ENCODE measurements around the gene BAG3. TPM values are rescaled to one million over a fixed set of nuclear protein-coding genes. Genes with fewer than 3 reads are reported as not detected.

The BAG3 gene
- total RNA-seq, 1 experiment from 2014 or later: 35.2 TPM

DNA sequence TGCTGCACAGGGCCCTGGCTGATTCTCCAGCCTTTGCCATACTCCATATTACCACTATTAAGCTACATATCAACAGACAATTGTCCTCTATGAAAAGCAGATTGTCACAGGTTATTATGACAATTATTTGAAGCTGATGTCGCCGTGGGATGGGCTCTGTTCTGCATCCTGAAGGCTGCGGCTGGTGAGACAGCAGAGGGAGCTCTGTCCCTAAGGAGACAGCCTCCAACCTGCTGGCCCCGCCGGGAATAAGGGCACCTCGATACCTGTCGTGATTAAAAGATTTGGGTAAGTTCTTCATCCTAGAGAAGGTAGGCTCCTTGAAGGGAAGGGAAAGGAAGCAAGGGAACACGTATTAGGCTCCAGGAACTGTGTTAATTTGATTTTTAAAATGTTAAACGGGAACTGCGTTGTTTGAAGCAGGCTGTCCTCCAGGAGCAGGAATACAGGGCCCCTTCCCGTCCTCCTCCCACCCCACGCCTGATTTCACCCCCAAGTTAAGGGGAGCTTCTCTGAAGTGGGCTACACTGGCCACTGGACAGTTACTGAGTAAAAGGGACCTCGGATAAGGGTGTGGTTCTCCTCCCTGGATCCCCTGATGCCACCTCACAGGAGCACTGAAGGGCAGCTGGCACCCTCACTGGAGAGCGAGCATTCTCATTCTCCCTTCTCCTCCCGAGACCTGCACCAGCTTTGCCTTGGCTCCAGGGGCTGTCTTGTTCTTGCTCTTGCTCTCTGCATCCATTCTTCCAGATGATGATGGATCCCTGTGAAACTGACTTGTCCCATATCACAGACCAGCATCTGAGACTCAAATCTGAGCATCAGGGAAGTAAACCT lies 42.6 kb upstream of the BAG3 start:
- Mint-ChIP-seq H3K36me3 (ENCODE audit: insufficient read depth, unreplicated experiment) (no peaks in the 10 kb centered on the region), H3K4me1 (ENCODE audit: low read depth, unreplicated experiment) (no peaks in the 10 kb centered on the region), H3K4me3 (ENCODE audit: low read depth, unreplicated experiment) (no peak overlapping the region), H3K9me3 (ENCODE audit: low read depth, unreplicated experiment) (peaks cover 3% of the 10 kb centered on the region), H3K27ac (ENCODE audit: unreplicated experiment) (no peak overlapping the region), H3K27me3 (ENCODE audit: unreplicated experiment) (no peaks in the 10 kb centered on the region)
- intact Hi-C loops (cut with micrococcal nuclease; ENCODE audit: unreplicated experiment): loop anchor here (1.0 to 5.0 kb wide), 4 partner anchors 44 to 250 kb away; partner anchors contain the start of genes BAG3 and INPP5F
- TF ChIP-seq, protein P1, sequence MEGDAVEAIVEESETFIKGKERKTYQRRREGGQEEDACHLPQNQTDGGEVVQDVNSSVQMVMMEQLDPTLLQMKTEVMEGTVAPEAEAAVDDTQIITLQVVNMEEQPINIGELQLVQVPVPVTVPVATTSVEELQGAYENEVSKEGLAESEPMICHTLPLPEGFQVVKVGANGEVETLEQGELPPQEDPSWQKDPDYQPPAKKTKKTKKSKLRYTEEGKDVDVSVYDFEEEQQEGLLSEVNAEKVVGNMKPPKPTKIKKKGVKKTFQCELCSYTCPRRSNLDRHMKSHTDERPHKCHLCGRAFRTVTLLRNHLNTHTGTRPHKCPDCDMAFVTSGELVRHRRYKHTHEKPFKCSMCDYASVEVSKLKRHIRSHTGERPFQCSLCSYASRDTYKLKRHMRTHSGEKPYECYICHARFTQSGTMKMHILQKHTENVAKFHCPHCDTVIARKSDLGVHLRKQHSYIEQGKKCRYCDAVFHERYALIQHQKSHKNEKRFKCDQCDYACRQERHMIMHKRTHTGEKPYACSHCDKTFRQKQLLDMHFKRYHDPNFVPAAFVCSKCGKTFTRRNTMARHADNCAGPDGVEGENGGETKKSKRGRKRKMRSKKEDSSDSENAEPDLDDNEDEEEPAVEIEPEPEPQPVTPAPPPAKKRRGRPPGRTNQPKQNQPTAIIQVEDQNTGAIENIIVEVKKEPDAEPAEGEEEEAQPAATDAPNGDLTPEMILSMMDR (IDR thresholded peaks at IDR 0.05; ENCODE audit: unreplicated experiment): peak; percentile 37
- CTCF ChIA-PET: interaction anchor here (0.9 to 1.1 kb wide), 5 partner anchors 43 to 142 kb away, joined by 3 to 4 read pairs (median 3); partner anchors contain the start of gene BAG3
- BruUV-seq (replicated peaks): no TSS peak
- DNase-seq: peak; percentile 57

DNA sequence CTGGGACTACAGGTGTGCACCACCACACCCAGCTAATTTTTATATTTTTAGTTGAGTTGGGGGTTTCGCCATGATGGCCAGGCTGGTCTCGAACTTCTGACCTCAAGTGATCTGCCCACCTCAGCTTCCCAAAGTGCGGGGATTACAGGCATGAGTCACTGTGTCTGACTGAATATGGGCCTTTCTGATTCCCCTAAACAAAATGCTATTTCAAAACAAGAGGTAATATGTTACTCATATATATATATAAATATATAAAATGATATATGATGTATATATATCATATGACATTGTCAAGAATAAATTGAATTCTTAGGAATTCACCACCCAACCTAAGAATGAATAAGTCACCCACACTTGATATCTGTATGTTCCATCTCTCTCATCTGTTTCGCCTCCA lies 41.7 kb upstream of the BAG3 start:
- no peak for DNase-seq
- no peaks in the 10 kb centered on the region for H3K36me3 Mint-ChIP-seq (ENCODE audit: insufficient read depth, unreplicated experiment)
- no peaks in the 10 kb centered on the region for H3K27me3 Mint-ChIP-seq (ENCODE audit: unreplicated experiment)
- BruUV-seq (replicated peaks): no TSS peak
- no peak overlapping the region for H3K27ac Mint-ChIP-seq (ENCODE audit: unreplicated experiment)
- no peaks in the 10 kb centered on the region for H3K4me1 Mint-ChIP-seq (ENCODE audit: low read depth, unreplicated experiment)
- intact Hi-C loops (cut with micrococcal nuclease; ENCODE audit: unreplicated experiment): loop anchor here (2.0 to 5.0 kb wide), 3 partner anchors 43 to 249 kb away; partner anchors contain the start of genes BAG3 and INPP5F
- TF ChIP-seq, protein P1 (IDR thresholded peaks at IDR 0.05; ENCODE audit: unreplicated experiment): no peak
- CTCF ChIA-PET: no interaction called here
- H3K4me3 Mint-ChIP-seq (ENCODE audit: low read depth, unreplicated experiment): no peak overlapping the region
- peaks cover 5% of the 10 kb centered on the region for H3K9me3 Mint-ChIP-seq (ENCODE audit: low read depth, unreplicated experiment)

DNA sequence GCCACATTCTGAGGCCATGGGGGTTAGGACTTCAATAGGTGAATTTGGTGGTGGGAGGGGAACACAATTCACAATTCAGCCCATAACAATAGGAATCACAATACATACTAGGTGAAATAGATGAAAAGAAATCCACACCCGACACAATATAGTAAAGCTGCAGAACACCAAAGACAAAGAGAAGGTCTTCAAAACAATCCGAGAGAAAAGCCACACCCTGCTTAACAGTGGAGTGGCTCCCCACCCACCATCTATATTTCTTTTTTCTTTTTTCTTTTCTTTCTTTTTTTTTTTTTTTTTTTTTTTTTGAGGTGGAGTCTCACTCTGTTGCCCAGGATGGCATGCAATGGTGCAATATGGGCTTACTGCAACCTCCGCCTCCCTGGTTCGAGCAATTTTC lies 39.7 kb upstream of the BAG3 start:
- no peak overlapping the region for H3K27ac Mint-ChIP-seq (ENCODE audit: unreplicated experiment)
- TF ChIP-seq, protein P1 (IDR thresholded peaks at IDR 0.05; ENCODE audit: unreplicated experiment): no peak
- intact Hi-C loops (cut with micrococcal nuclease; ENCODE audit: unreplicated experiment): no loop called here
- H3K4me3 Mint-ChIP-seq (ENCODE audit: low read depth, unreplicated experiment): no peak overlapping the region
- CTCF ChIA-PET: no interaction called here
- BruUV-seq (replicated peaks): no TSS peak
- H3K27me3 Mint-ChIP-seq (ENCODE audit: unreplicated experiment): no peaks in the 10 kb centered on the region
- H3K36me3 Mint-ChIP-seq (ENCODE audit: insufficient read depth, unreplicated experiment): no peaks in the 10 kb centered on the region
- peaks cover 5% of the 10 kb centered on the region for H3K9me3 Mint-ChIP-seq (ENCODE audit: low read depth, unreplicated experiment)
- H3K4me1 Mint-ChIP-seq (ENCODE audit: low read depth, unreplicated experiment): no peaks in the 10 kb centered on the region
- DNase-seq: no peak

DNA sequence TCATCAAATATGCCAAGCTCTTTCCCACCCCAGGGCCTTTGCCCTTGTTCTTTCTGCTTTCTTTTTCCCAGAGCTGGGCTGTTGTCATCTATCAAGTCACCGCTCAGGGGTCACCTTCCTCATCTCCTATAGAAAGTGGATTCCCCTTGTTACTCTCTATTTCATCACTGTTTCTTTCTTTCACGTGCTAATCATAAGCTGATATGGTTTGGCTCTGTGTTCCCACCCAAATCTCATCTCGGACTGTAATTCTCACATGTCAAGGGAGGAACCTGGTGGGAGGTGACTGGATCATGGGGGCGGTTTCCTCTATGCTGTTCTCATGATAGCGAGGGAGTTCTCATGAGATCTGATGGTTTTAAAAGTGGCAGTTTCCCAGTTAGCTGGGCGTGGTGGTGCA lies 37.4 kb upstream of the BAG3 start:
- TF ChIP-seq, protein P1 (IDR thresholded peaks at IDR 0.05; ENCODE audit: unreplicated experiment): no peak
- H3K9me3 Mint-ChIP-seq (ENCODE audit: low read depth, unreplicated experiment): peaks cover 5% of the 10 kb centered on the region
- H3K27me3 Mint-ChIP-seq (ENCODE audit: unreplicated experiment): no peaks in the 10 kb centered on the region
- H3K36me3 Mint-ChIP-seq (ENCODE audit: insufficient read depth, unreplicated experiment): no peaks in the 10 kb centered on the region
- CTCF ChIA-PET: no interaction called here
- intact Hi-C loops (cut with micrococcal nuclease; ENCODE audit: unreplicated experiment): no loop called here
- no peaks in the 10 kb centered on the region for H3K4me1 Mint-ChIP-seq (ENCODE audit: low read depth, unreplicated experiment)
- no TSS peak for BruUV-seq (replicated peaks)
- no peak overlapping the region for H3K27ac Mint-ChIP-seq (ENCODE audit: unreplicated experiment)
- DNase-seq: no peak
- H3K4me3 Mint-ChIP-seq (ENCODE audit: low read depth, unreplicated experiment): no peak overlapping the region

Data from Calu3 (cell line).